G401.6 (cell line): ENCODE data around the gene IFT27.
"Not testable (repeated sequence)": the region's sequence is repeated elsewhere in the genome, so short reads cannot be mapped to it uniquely, and the experiment has no call there.

Experiments
- FAIRE-seq: peaks from 2 replicates; lab custom pipeline; 2012; peaks lifted over from hg19 to GRCh38; lab: Jason Lieb, UNC

IFT27 gene

GRCh38 chr22:36764641-36765040, 11.3 kb downstream of the IFT27 start:
- FAIRE-seq = no peak

DNA sequence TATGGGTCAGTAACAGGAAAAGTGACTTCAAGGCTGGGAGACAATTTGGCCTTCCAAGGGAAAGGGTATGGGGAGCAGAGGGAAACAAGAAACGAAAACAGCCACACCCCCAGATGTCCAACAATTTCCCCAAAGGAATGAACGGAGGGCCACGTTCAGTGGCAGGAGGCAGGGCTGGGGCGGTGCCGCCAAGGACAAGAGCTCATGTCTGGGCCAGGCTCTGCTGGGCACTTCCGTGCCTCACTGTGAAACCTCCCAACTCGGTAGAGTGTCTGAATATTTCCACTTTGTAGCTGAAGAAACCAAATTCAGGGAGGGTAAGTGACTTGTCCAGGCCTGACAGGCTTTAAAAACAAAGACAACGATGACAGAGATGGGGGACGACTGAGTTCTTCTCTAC, 11.9 kb downstream of the IFT27 start:
- no peak for FAIRE-seq

GRCh38 chr22:36763576-36763975, 12.3 kb downstream of the IFT27 start:
- FAIRE-seq = no peak

DNA sequence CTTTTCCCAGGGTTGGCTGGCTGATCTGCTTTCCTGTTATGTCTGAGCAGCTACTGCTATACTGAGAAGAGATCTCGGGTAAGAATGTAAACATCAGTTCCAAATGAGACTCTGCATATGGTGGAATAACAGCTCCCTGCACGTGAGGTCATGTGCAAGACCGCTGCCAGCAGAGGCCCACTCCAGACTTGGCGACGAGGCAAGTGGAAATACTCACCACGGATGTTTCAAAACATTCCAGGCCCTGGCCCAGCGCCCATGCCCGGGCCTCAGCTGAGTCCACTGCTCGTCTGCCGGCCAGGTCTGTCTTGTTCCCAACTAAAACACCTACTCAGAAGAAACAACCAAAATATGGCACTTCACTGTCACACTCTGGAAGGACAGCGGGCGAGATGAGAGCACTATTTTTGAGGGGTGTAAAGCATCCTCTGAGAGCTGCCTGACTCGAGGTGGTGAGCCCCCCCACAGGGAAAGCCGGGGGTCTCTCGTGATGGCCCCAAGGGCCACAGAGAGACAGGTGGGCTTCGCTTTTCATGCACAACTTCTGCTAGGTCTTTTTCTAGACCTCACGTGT, 13.1 kb downstream of the IFT27 start:
- no peak for FAIRE-seq

GRCh38 chr22:36761553-36762240, 14.2 kb downstream of the IFT27 start:
- no peak for FAIRE-seq

DNA sequence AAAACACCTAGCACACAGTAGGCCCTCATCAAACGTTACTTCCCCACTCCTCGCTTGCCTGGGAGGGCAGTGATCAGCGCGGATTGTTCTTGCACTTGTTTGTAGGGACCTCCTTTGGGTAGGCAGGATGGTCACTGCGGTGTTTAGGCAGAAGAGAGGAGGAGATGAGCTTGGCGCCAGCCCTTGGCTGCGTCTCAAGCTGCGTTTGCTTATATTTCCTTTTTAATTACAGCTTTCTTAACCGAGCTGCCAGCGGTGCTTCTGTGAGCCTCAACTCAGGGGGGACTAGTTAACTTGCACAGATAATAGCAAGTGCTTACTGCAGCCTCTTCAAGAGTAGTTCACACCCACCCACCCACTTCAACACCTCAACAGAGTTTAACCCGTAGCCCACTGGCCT, 15.1 kb downstream of the IFT27 start:
- no peak for FAIRE-seq

GRCh38 chr22:36759481-36760159, 16.3 kb downstream of the IFT27 start:
- no peak for FAIRE-seq

GRCh38 chr22:36758792-36759271, 17.1 kb downstream of the IFT27 start:
- FAIRE-seq = no peak

DNA sequence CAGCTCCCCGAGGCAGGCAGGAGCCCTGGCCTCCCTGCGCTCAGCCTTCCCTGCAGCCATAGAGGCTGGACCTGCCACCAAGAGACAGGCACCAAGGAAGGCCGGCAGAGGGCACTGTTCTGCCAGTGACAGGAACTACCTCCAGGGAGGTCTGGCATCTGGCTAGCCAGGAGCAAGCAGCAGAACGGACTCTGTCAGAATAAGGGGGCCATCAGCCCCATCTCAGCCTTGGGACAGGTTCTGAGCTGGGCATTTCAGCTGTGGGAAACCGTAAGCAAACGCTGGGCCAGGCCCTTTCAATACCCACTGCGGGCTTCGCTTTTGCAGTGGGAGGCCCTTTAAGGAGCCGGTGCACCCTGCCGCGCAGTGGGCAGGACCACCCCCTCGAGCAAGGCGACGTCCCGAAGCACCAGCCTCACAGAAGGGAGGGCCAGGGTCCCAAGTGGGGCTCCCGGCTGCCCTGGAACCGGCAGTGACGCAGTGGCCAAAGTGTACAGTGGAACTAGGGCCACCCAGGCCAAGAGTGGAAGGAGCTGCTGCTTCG, 18.2 kb downstream of the IFT27 start:
- FAIRE-seq = no peak

- no peak for FAIRE-seq
These were observed 18.9 kb downstream of the IFT27 start for GRCh38 chr22:36756746-36757655.

- FAIRE-seq = no peak
These were observed 19.9 kb downstream of the IFT27 start for GRCh38 chr22:36756031-36756430.

DNA sequence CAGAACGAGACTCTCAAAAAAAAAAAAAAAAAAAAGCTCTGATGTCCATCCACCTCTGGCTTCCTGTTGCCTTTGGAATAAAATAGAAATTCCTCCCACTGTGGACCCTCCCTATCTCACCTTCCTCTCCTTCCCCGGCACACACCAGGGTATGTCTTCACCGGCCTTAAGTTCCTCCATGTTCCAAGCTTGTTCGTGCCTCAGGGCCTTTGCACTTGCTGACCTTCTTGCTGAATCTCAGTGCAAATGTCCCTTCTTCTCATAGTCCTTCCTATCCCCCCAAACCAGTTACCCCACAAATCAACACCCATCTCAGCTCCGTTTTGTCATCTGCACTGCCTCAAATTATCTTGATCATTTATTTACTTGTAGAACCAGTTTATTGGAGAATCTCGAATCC, 20.6 kb downstream of the IFT27 start:
- no peak for FAIRE-seq

- not testable (repeated sequence) for FAIRE-seq
These were observed 21.0 kb downstream of the IFT27 start for GRCh38 chr22:36754881-36755280.

- FAIRE-seq = no peak
These were observed 22.0 kb downstream of the IFT27 start for GRCh38 chr22:36753916-36754315.

DNA sequence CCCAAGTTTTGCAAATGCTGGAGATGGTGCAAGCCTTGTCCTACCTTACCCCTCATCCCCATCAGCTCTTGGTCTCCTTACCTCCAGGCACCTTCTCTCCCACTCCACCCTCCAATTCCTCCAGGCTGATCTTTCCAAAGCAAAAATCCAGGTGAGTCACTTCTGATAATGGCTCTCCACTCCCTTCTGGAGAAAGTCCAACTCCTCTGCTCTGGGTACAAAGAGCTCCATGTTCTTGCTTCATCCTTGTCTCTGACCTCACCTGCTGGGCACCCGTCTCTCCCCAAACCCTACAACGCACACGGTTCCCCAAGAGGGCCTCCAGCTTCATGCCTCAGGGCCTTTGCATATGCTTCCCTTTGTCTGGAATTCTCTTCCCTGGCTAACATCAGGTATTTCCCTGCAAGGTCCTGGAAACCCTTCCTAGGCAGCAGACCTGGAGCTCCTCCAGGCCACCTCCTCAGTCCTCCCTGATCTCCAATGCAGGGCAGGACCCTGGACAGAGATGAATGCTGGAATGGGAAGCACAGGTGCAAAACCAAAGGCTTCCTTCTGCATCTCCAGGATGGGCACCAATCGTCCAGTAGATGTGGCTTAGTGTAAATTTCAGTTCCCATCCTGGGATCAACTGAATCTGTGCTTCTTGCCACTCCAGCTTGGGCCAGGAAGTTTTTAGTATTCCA, 22.7 kb downstream of the IFT27 start:
- no peak for FAIRE-seq

DNA sequence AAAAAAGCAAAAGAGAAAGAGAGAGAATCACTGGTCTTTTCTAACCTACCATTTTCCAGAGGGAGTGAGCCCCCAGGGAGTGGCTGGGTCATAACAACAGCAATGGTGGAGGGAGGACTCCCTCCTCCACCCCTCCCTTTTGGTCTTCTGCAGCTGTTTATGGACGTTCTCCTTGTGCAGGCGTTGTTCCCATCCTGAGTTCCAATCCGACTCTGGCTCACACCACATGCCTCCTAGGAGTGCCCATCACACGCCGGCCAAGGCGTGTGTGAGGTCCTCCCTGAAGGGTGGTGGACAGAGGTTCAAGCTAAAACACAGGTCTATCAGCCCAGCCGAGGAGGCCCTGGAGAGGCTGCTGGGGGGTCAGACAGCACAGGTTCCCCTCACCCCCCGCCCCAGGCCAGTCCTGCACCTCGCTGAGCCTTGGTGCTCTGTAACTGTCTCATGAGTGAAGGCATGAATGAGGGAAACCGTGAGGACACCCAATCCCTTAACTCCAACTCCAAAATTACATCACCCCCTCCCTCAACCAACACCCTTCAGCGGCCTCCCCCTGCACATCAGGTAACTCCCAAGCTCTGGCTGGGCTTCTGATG, 29.4 kb downstream of the IFT27 start:
- FAIRE-seq = no peak

- no peak for FAIRE-seq
These were observed 30.5 kb downstream of the IFT27 start for GRCh38 chr22:36745301-36745995.

DNA sequence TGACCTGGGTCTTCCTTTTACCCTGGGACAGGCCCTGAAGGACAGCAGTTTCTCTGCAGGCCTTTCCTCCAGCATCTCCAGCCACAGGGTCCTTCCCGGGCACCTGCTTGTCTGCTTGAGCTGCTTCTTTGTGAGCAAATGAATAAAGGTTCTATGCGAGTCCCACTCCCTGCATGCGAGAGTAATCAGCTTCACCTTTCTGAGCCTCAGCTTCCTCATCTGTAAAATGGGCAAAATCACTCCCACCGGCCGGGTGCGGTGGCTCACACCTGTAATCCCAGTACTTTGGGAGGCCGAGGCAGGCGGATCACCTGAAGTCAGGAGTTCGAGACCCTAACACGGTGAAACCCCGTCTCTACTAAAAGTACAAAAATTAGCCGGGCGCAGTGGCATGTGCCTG, 31.1 kb downstream of the IFT27 start:
- no peak for FAIRE-seq

- no peak for FAIRE-seq
These were observed 31.5 kb downstream of the IFT27 start for GRCh38 chr22:36744413-36744765.

DNA sequence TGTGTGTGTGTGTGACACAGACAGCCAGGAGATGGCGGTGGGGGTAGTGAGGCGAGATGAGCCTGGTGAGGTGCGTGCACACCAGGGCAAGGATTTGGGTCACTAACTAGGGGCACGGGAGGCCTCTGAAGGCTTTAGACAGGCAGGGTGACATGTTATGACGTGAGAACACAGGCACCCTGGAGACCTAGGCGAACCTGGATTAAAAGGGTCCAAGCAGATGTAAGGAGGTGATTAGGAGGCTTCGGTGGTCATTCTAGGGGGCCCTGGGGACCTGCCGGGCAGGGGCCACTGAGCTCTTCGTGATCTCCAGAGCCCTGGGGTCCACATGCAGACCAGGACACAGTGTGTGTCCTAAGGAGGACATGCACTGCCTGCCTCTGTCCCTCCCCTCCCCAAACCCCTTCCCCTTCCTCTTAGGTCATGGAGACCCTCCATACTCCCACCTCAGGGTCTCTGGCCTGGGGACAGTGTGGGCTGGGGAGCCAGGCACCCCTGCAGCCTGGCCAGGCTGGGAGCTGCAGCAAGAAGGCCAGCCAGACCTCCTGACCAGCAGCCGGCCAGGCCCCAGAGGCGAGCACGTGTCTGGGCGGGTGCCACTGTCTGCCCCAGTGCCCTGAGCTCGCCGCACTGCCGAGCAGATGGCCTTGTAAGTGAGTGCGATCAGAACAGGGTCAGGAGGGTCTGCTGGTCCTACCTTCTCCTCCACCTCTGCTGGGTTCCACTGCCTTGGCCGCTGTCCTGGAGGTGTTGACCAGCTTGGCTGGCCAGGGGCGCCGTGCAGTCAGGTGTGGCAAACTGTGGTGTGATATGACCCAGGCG, 32.1 kb downstream of the IFT27 start:
- no peak for FAIRE-seq
